Measurements from ENCODE around the gene KIF12.

GRCh38 chr9:114126247-114127060 is 27.4 kb upstream of the KIF12 start:
- TF ChIP-seq CTCF (conservative IDR thresholded peaks at IDR 0.05 in 1 of 2, IDR thresholded peaks at IDR 0.05 in 1 of 2; ENCODE audit: low read depth in 1 of 2, low read length in 2 of 2) (no peak), EZH2 (IDR thresholded peaks at IDR 0.05; ENCODE audit: low read length, missing control alignments) (no peak)

Data from fibroblast of lung (primary cell).